ENCODE data around the gene FOXB2.

DNA sequence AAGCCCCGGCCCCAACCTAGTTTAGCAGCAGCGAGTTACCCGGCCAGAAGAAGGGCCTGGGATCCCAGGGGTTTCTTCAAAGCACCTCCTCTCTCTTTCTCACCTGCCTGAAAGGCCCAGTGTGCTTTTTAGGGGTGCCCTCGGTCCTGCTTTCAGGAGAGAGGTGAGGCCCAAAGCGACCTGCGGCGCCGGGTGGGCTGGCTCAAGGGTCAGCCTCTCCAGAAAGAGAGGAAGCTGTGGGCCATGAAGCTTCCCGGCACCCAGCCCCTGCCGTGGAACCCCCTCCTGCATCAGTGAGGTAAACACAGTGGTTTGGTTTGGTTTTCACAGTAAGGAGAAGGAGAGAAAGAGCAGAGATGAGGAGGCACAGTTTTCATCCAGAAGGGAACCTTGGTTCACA is 4.3 kb downstream of the FOXB2 start:
- no peak for TF ChIP-seq KDM1A (IDR thresholded peaks at IDR 0.05; ENCODE audit: borderline replicate concordance, low read length)
- TF ChIP-seq, protein P1, sequence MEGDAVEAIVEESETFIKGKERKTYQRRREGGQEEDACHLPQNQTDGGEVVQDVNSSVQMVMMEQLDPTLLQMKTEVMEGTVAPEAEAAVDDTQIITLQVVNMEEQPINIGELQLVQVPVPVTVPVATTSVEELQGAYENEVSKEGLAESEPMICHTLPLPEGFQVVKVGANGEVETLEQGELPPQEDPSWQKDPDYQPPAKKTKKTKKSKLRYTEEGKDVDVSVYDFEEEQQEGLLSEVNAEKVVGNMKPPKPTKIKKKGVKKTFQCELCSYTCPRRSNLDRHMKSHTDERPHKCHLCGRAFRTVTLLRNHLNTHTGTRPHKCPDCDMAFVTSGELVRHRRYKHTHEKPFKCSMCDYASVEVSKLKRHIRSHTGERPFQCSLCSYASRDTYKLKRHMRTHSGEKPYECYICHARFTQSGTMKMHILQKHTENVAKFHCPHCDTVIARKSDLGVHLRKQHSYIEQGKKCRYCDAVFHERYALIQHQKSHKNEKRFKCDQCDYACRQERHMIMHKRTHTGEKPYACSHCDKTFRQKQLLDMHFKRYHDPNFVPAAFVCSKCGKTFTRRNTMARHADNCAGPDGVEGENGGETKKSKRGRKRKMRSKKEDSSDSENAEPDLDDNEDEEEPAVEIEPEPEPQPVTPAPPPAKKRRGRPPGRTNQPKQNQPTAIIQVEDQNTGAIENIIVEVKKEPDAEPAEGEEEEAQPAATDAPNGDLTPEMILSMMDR (IDR thresholded peaks at IDR 0.05; ENCODE audit: control extremely low read depth in 1 of 3, insufficient read depth in 1 of 3, low read depth in 1 of 3, low read length in 3 of 3), result no peak
- no peak for TF ChIP-seq POLR2A (IDR thresholded peaks at IDR 0.05; ENCODE audit: control extremely low read depth in 1 of 2, low read depth in 2 of 2, low read length in 2 of 2)
- TF ChIP-seq YY1 (IDR thresholded peaks at IDR 0.05; ENCODE audit: low read depth, low read length), result no peak
- no peak for TF ChIP-seq RNF2 (IDR thresholded peaks at IDR 0.05; ENCODE audit: borderline replicate concordance, low read depth, low read length, missing control alignments, poor library complexity, severe bottlenecking)
- no peak for TF ChIP-seq SIN3A (conservative IDR thresholded peaks at IDR 0.05 in 1 of 2, IDR thresholded peaks at IDR 0.05 in 1 of 2; ENCODE audit: low read depth in 1 of 2, low read length in 2 of 2)

Measured in H1 (cell line).